Brain microvascular endothelial cell (primary cell): Measurements from ENCODE around the gene TMEM201.

ENCODE experiments used
- DNase-seq: peaks from one replicate; pipeline ENCODE4 v3.0.0-alpha.2; 2020
- H3K27ac ChIP-seq: fragments of 250-450 bp; sonication (Bioruptor Pico); 2 replicates; pipeline ENCODE4 v1.5.1; 2020; ENCODE audit warnings: mild to moderate bottlenecking, moderate library complexity
- H3K27me3 ChIP-seq: fragments of 250-450 bp; sonication (Bioruptor Pico); replicated peaks from 2 replicates; pipeline ENCODE4 v1.5.1; 2020; ENCODE audit warnings: mild to moderate bottlenecking
- H3K36me3 ChIP-seq: fragments of 250-450 bp; sonication (Bioruptor Pico); replicated peaks from 2 replicates; pipeline ENCODE4 v1.5.1; 2020; ENCODE audit warnings: mild to moderate bottlenecking
- H3K4me3 ChIP-seq: 2 replicates; pipeline ENCODE4 v1.5.1; 2011; ENCODE audit warnings: low read depth, mild to moderate bottlenecking, control low read depth, low read length, moderate library complexity
- in situ Hi-C: cut with HindIII; loops from 2 replicates; pipeline ENCODE4 v1.10.0; 2017; ENCODE audit warnings: low sequenced_read_pairs, low pct_ligation_motif_present
- TF ChIP-seq, protein P1 (sequence below): IDR thresholded peaks from 2 replicates; pipeline ENCODE4 v1.5.1; 2011; ENCODE audit warnings: low read depth, mild to moderate bottlenecking, moderate library complexity, low read length, control low read depth, inconsistent platforms; ENCODE audit errors: missing control alignments

The TMEM201 gene

DNA sequence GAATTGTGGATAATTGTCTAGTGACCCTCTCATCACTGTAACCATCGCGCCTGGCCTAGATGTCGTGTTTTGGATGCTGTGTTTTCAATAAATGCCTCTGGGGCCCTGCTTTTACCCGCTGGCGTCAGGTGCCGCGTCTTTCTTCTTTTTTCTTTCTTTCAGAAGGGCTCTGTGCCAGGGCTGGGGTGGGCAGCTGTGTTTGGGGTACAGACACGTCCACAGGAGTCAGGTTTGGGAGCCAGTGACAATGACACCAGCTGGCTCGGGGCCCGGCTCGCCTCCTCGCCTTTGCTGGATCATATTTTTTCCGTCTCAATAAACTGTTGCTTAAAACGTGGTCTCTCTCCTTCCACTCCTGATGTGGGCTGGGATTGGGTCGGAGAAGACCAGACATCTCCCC is 16.1 kb downstream of the TMEM201 start:
- Histone ChIP-seq H3K4me3 (no peak overlapping the region), H3K27me3 (no peaks in the 10 kb centered on the region), H3K27ac (no peak overlapping the region), H3K36me3 (peaks cover 14% of the 10 kb centered on the region)
- TF ChIP-seq, protein P1, sequence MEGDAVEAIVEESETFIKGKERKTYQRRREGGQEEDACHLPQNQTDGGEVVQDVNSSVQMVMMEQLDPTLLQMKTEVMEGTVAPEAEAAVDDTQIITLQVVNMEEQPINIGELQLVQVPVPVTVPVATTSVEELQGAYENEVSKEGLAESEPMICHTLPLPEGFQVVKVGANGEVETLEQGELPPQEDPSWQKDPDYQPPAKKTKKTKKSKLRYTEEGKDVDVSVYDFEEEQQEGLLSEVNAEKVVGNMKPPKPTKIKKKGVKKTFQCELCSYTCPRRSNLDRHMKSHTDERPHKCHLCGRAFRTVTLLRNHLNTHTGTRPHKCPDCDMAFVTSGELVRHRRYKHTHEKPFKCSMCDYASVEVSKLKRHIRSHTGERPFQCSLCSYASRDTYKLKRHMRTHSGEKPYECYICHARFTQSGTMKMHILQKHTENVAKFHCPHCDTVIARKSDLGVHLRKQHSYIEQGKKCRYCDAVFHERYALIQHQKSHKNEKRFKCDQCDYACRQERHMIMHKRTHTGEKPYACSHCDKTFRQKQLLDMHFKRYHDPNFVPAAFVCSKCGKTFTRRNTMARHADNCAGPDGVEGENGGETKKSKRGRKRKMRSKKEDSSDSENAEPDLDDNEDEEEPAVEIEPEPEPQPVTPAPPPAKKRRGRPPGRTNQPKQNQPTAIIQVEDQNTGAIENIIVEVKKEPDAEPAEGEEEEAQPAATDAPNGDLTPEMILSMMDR: no peak
- in situ Hi-C loops: no loop called here
- no peak for DNase-seq

DNA sequence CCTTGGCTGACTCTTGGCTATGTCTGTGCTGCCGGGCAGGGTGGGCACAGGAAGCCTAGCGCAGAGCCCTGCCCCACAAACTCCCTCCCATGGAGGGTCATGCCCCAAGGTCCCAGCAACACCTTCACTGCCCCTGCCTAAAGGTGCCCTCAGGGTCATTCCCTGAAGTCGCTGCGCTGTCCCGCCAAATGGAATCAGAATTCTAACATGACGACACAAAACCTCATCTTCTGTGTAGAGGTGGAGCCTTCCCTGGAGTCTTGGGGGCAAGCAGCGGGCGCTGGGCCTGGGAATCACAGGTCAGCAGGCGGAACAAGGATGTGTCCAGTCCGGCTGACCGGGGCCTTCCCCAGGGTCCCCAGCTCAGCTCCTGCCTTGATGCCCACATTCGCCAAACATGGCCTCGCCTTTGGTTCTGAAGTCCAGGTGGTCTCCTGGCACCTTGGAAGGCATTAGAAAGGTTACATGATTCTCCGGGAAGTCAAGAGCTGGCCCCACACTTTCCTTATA is 17.3 kb downstream of the TMEM201 start:
- Histone ChIP-seq H3K27ac (no peak overlapping the region), H3K36me3 (peaks cover 15% of the 10 kb centered on the region), H3K27me3 (no peaks in the 10 kb centered on the region), H3K4me3 (no peak overlapping the region)
- in situ Hi-C loops: no loop called here
- TF ChIP-seq, protein P1: no peak
- no peak for DNase-seq

DNA sequence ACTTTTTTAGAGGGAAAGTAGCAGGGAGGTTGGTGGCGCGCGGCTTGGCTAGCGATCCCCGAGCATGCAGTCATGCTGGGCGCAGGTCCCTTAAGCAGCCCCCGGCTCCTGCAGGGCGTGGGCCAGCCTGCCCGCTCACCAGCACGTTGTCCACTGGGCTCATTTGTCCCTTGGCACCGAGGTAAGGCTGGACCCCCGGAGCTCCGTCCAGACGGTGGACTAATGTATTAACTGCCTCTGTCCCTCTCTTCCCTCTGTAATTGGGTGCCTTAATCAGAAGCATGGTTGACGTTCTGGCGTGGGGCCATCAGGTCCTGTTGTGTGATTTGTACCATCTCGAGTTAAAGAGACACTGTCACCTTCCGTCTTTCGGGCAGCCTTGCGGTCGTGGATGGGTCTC is 17.7 kb downstream of the TMEM201 start:
- no peak for DNase-seq
- no peak overlapping the region for H3K27ac ChIP-seq
- H3K4me3 ChIP-seq: no peak overlapping the region
- in situ Hi-C loops: no loop called here
- no peaks in the 10 kb centered on the region for H3K27me3 ChIP-seq
- TF ChIP-seq, protein P1: no peak
- H3K36me3 ChIP-seq: peaks cover 11% of the 10 kb centered on the region

GRCh38 chr1:9606948-9607347 is 18.2 kb downstream of the TMEM201 start:
- H3K36me3 ChIP-seq: peaks cover 8% of the 10 kb centered on the region

GRCh38 chr1:9607352-9607751 is 18.6 kb downstream of the TMEM201 start:
- peaks cover 6% of the 10 kb centered on the region for H3K36me3 ChIP-seq
- no peak for DNase-seq
- H3K27ac ChIP-seq: no peak overlapping the region
- H3K27me3 ChIP-seq: no peaks in the 10 kb centered on the region
- in situ Hi-C loops: no loop called here
- H3K4me3 ChIP-seq: no peak overlapping the region
- TF ChIP-seq, protein P1: no peak

More at GRCh38 chr1:9606948-9607347, 18.2 kb downstream of the TMEM201 start:
- no peak for DNase-seq
- Histone ChIP-seq H3K27me3 (no peaks in the 10 kb centered on the region), H3K27ac (no peak overlapping the region), H3K4me3 (no peak overlapping the region)
- in situ Hi-C loops: no loop called here
- TF ChIP-seq, protein P1: no peak

- in situ Hi-C loops: no loop called here
- DNase-seq: no peak
- H3K4me3 ChIP-seq: no peak overlapping the region
- peaks cover 8% of the 10 kb centered on the region for H3K36me3 ChIP-seq
- no peak overlapping the region for H3K27ac ChIP-seq
- TF ChIP-seq, protein P1: no peak
- no peaks in the 10 kb centered on the region for H3K27me3 ChIP-seq
Observed at GRCh38 chr1:9609998-9610397, 21.3 kb downstream of the TMEM201 start.
